K562 (cell line): ENCODE results near the gene ACER3. TPM values are rescaled to one million over a fixed set of nuclear protein-coding genes. Genes with fewer than 3 reads are reported as not detected.

Source experiments
- CHD2 ChIP-seq: IDR thresholded peaks from 2 replicates; pipeline ENCODE4 v1.6.1; 2011; ENCODE audit warnings: low read depth, low read length
- DNMT1 ChIP-seq: fragments of 450-650 bp; IDR thresholded peaks from 2 replicates; pipeline ENCODE4 v1.6.1; 2016; ENCODE audit warnings: antibody characterized with exemption, mild to moderate bottlenecking
- ETV5 ChIP-seq: sonication (generic); formaldehyde crosslinking; IDR thresholded peaks from 2 replicates; pipeline ENCODE4 v1.4.0; 2020; ENCODE audit warnings: low read depth, mild to moderate bottlenecking, missing genetic modification reagents
- EWSR1 ChIP-seq: fragments of 450-650 bp; IDR thresholded peaks from 2 replicates; pipeline ENCODE4 v1.6.1; 2018; ENCODE audit warnings: borderline replicate concordance, mild to moderate bottlenecking, low read depth, moderate library complexity; ENCODE audit not compliant: partially characterized antibody
- SMAD3 ChIP-seq: fragments of 450-650 bp; formaldehyde crosslinking; conservative IDR thresholded peaks from 2 replicates; pipeline ENCODE4 v1.4.0; 2020; ENCODE audit warnings: mild to moderate bottlenecking
- TAF7 ChIP-seq: fragments of 450-650 bp; IDR thresholded peaks from 2 replicates; pipeline ENCODE4 v1.6.1; 2016; ENCODE audit warnings: missing genetic modification characterization, missing compliant biosample characterization
- ZFX ChIP-seq: sonication (generic); formaldehyde crosslinking; IDR thresholded peaks from 2 replicates; pipeline ENCODE4 v1.8.0; 2022; ENCODE audit warnings: mild to moderate bottlenecking, missing genetic modification reagents, moderate library complexity
- ZNF263 ChIP-seq: sonication (generic); formaldehyde crosslinking; IDR thresholded peaks from 2 replicates; pipeline ENCODE4 v1.8.0; 2022; ENCODE audit warnings: mild to moderate bottlenecking, missing genetic modification reagents, borderline replicate concordance
- ZNF584 ChIP-seq: fragments of 200-800 bp; sonication (Bioruptor generic); IDR thresholded peaks from 2 replicates; pipeline ENCODE4 v1.6.1; 2016; ENCODE audit warnings: low read depth, mild to moderate bottlenecking, missing genetic modification characterization, missing compliant biosample characterization
- polyA plus RNA-seq, 8 experiments: library from polyadenylated mRNA; depleted of rRNA in 4 of 8; stranded (reverse) in 5 of 8; unstranded in 3 of 8; fragments of >200 nt; fragmentation: Nextera tagmentation in 2 of 8; fragmentation: Illumina TruSeq in 1 of 8; extraction: Ambion mirVana in 2 of 8; extraction: Trizol in 1 of 8; gene quantifications; 2 replicates each; pipeline versions ENCODE4 v1.2.1 to v1.2.3, GENCODE V29; 2011 to 2014; ENCODE audit warnings: inconsistent platforms in 1 of 8, missing spikeins in 1 of 8
- total RNA-seq, 7 experiments: library from RNA; depleted of rRNA in 6 of 7; stranded (reverse); fragments of >200 nt in 6 of 7; fragmentation: Illumina TruSeq in 2 of 7; extraction: Trizol in 2 of 7; gene quantifications; 2 replicates each; pipeline versions ENCODE4 v1.2.1 to v1.2.3, GENCODE V29; 2011 to 2021; ENCODE audit warnings: low replicate concordance in 1 of 7
- TF ChIP-seq, protein P1 (sequence below), 2 experiments: fragments of 450-650 bp; IDR thresholded peaks; 2 replicates each; pipeline ENCODE4 v1.6.1; 2016
- TF ChIP-seq, protein P2 (sequence below): fragments of 250-450 bp; sonication (Bioruptor Pico); IDR thresholded peaks from 2 replicates; pipeline ENCODE4 v1.4.0; 2020; ENCODE audit warnings: mild to moderate bottlenecking, moderate library complexity
- TF ChIP-seq, protein P3 (sequence below), 2 experiments: fragments of 200-800 bp in 1 of 2; sonication (Bioruptor generic) in 1 of 2; sonication (generic) in 1 of 2; formaldehyde crosslinking in 1 of 2; IDR thresholded peaks in 1 of 2; conservative IDR thresholded peaks in 1 of 2; 2 replicates each; pipeline versions ENCODE4 v1.5.0 to v1.6.1; 2016 to 2020; ENCODE audit warnings: missing compliant biosample characterization in 1 of 2, missing genetic modification characterization in 1 of 2, missing genetic modification reagents in 1 of 2
- TF ChIP-seq, protein P4 (sequence below): fragments of 450-650 bp; IDR thresholded peaks from 2 replicates; pipeline ENCODE4 v1.6.1; 2016
- TF ChIP-seq, protein P5 (sequence below): fragments of 450-650 bp; IDR thresholded peaks from 2 replicates; pipeline ENCODE4 v1.6.1; 2017; ENCODE audit warnings: antibody characterized with exemption, mild to moderate bottlenecking

The ACER3 gene
- total and polyA plus RNA-seq, 9 of the 15 experiments (the other 6 are each of a cell fraction or from before 2014, with no cell fraction given), result 2.0 to 23.8 (median 9.5) TPM

DNA sequence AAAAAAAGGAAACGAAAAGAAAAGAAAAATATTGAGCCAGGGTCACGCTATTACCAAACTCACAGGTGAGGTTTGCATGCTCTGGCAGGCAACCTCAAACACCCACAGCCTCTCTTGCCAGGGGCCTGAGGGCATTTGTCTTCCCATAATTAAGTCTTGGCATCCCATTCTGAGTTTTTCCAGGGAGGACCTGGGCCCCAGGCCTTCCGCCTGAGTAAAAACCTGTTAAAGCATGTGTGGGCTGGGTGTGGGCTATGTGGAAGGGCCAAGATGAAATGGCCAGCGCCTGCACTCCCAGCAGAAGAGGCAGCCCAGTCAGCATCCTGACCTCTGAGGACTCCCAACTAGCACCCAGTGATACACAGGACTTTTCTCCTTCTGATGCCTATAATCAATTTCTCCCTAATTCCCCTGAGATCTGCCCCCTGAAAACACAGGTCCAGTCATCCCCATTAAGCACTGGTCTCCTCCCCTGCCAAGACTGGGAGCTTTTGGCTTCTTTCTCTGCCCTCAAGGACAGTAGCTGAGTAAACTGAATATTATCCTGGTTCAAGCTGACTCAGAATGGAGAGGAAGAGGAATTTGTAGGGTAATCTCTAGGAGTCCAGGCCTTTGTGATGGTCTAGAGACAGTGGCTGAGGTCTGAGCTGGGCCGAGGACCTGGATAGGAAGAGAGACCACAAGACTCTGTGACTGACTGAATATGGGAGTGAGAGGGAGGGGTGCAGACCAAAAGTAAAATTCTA, 35.6 kb upstream of the ACER3 start (continued):
- TF ChIP-seq ZNF584 (peak; percentile 71), CHD2 (no peak), ZNF263 (CRISPR knock-in tag) (no peak), TAF7 (tag) (no peak), DNMT1 (no peak), ZFX (CRISPR knock-in tag) (peak; percentile 54), EWSR1 (no peak), ETV5 (no peak), SMAD3 (CRISPR knock-in tag) (no peak)
- TF ChIP-seq, protein P1, sequence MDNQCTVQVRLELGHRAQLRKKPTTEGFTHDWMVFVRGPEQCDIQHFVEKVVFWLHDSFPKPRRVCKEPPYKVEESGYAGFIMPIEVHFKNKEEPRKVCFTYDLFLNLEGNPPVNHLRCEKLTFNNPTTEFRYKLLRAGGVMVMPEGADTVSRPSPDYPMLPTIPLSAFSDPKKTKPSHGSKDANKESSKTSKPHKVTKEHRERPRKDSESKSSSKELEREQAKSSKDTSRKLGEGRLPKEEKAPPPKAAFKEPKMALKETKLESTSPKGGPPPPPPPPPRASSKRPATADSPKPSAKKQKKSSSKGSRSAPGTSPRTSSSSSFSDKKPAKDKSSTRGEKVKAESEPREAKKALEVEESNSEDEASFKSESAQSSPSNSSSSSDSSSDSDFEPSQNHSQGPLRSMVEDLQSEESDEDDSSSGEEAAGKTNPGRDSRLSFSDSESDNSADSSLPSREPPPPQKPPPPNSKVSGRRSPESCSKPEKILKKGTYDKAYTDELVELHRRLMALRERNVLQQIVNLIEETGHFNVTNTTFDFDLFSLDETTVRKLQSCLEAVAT (IDR thresholded peaks at IDR 0.05), result peak in 1 of 2 experiments; percentile 14; a peak in 1 of 4 replicates
- TF ChIP-seq, protein P2, sequence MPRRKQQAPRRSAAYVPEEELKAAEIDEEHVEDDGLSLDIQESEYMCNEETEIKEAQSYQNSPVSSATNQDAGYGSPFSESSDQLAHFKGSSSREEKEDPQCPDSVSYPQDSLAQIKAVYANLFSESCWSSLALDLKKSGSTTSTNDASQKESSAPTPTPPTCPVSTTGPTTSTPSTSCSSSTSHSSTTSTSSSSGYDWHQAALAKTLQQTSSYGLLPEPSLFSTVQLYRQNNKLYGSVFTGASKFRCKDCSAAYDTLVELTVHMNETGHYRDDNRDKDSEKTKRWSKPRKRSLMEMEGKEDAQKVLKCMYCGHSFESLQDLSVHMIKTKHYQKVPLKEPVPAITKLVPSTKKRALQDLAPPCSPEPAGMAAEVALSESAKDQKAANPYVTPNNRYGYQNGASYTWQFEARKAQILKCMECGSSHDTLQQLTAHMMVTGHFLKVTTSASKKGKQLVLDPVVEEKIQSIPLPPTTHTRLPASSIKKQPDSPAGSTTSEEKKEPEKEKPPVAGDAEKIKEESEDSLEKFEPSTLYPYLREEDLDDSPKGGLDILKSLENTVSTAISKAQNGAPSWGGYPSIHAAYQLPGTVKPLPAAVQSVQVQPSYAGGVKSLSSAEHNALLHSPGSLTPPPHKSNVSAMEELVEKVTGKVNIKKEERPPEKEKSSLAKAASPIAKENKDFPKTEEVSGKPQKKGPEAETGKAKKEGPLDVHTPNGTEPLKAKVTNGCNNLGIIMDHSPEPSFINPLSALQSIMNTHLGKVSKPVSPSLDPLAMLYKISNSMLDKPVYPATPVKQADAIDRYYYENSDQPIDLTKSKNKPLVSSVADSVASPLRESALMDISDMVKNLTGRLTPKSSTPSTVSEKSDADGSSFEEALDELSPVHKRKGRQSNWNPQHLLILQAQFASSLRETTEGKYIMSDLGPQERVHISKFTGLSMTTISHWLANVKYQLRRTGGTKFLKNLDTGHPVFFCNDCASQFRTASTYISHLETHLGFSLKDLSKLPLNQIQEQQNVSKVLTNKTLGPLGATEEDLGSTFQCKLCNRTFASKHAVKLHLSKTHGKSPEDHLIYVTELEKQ (CRISPR knock-in tag), result 0 out of 2 replicates have a peak, but pooled peaks have one; percentile 13
- TF ChIP-seq, protein P3, sequence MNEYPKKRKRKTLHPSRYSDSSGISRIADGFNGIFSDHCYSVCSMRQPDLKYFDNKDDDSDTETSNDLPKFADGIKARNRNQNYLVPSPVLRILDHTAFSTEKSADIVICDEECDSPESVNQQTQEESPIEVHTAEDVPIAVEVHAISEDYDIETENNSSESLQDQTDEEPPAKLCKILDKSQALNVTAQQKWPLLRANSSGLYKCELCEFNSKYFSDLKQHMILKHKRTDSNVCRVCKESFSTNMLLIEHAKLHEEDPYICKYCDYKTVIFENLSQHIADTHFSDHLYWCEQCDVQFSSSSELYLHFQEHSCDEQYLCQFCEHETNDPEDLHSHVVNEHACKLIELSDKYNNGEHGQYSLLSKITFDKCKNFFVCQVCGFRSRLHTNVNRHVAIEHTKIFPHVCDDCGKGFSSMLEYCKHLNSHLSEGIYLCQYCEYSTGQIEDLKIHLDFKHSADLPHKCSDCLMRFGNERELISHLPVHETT (CRISPR knock-in tag; conservative IDR thresholded peaks at IDR 0.05 in 1 of 2, IDR thresholded peaks at IDR 0.05 in 1 of 2), result peak in 1 of 2 experiments; percentile 67; a peak in 1 of 4 replicates
- TF ChIP-seq, protein P4, sequence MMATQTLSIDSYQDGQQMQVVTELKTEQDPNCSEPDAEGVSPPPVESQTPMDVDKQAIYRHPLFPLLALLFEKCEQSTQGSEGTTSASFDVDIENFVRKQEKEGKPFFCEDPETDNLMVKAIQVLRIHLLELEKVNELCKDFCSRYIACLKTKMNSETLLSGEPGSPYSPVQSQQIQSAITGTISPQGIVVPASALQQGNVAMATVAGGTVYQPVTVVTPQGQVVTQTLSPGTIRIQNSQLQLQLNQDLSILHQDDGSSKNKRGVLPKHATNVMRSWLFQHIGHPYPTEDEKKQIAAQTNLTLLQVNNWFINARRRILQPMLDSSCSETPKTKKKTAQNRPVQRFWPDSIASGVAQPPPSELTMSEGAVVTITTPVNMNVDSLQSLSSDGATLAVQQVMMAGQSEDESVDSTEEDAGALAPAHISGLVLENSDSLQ, result no peak
- TF ChIP-seq, protein P5, sequence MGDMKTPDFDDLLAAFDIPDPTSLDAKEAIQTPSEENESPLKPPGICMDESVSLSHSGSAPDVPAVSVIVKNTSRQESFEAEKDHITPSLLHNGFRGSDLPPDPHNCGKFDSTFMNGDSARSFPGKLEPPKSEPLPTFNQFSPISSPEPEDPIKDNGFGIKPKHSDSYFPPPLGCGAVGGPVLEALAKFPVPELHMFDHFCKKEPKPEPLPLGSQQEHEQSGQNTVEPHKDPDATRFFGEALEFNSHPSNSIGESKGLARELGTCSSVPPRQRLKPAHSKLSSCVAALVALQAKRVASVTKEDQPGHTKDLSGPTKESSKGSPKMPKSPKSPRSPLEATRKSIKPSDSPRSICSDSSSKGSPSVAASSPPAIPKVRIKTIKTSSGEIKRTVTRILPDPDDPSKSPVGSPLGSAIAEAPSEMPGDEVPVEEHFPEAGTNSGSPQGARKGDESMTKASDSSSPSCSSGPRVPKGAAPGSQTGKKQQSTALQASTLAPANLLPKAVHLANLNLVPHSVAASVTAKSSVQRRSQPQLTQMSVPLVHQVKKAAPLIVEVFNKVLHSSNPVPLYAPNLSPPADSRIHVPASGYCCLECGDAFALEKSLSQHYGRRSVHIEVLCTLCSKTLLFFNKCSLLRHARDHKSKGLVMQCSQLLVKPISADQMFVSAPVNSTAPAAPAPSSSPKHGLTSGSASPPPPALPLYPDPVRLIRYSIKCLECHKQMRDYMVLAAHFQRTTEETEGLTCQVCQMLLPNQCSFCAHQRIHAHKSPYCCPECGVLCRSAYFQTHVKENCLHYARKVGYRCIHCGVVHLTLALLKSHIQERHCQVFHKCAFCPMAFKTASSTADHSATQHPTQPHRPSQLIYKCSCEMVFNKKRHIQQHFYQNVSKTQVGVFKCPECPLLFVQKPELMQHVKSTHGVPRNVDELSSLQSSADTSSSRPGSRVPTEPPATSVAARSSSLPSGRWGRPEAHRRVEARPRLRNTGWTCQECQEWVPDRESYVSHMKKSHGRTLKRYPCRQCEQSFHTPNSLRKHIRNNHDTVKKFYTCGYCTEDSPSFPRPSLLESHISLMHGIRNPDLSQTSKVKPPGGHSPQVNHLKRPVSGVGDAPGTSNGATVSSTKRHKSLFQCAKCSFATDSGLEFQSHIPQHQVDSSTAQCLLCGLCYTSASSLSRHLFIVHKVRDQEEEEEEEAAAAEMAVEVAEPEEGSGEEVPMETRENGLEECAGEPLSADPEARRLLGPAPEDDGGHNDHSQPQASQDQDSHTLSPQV, result 0 out of 2 replicates have a peak, but pooled peaks have one; percentile 78
